Measurements from ENCODE around the gene AIM2.
"Not testable (repeated sequence)": the region's sequence is repeated elsewhere in the genome, so short reads cannot be mapped to it uniquely, and the experiment has no call there.

Gene AIM2

GRCh38 chr1:159051436-159051835 lies 25.1 kb downstream of the AIM2 start:
- TF ChIP-seq CTCF (IDR thresholded peaks at IDR 0.05; ENCODE audit: extremely low read depth, insufficient read depth, missing control alignments) = no peak
- DNase-seq (ENCODE audit: low spot score) = no peak
- in situ Hi-C loops (cut with MboI; ENCODE audit: low pct_unique_long_range_greater_than_20kb, low sequenced_read_pairs, unreplicated experiment) = no loop called here

- DNase-seq (ENCODE audit: low spot score) = not testable (repeated sequence)
Observed at GRCh38 chr1:159046486-159046885, 30.1 kb downstream of the AIM2 start.

GRCh38 chr1:159040893-159041724 lies 35.5 kb downstream of the AIM2 start:
- in situ Hi-C loops (cut with MboI; ENCODE audit: low pct_unique_long_range_greater_than_20kb, low sequenced_read_pairs, unreplicated experiment) = no loop called here

More at GRCh38 chr1:159046486-159046885, 30.1 kb downstream of the AIM2 start:
- in situ Hi-C loops (cut with MboI; ENCODE audit: low pct_unique_long_range_greater_than_20kb, low sequenced_read_pairs, unreplicated experiment) = not testable (repeated sequence)

GRCh38 chr1:159040206-159040605 lies 36.4 kb downstream of the AIM2 start:
- in situ Hi-C loops (cut with MboI; ENCODE audit: low pct_unique_long_range_greater_than_20kb, low sequenced_read_pairs, unreplicated experiment) = no loop called here
- no peak for TF ChIP-seq CTCF (IDR thresholded peaks at IDR 0.05; ENCODE audit: extremely low read depth, insufficient read depth, missing control alignments)
- DNase-seq (ENCODE audit: low spot score) = no peak

More at GRCh38 chr1:159040893-159041724, 35.5 kb downstream of the AIM2 start:
- DNase-seq (ENCODE audit: low spot score) = no peak
- no peak for TF ChIP-seq CTCF (IDR thresholded peaks at IDR 0.05; ENCODE audit: extremely low read depth, insufficient read depth, missing control alignments)

- DNase-seq (ENCODE audit: low spot score) = no peak
- in situ Hi-C loops (cut with MboI; ENCODE audit: low pct_unique_long_range_greater_than_20kb, low sequenced_read_pairs, unreplicated experiment) = no loop called here
- TF ChIP-seq CTCF (IDR thresholded peaks at IDR 0.05; ENCODE audit: extremely low read depth, insufficient read depth, missing control alignments) = no peak
Observed at GRCh38 chr1:159030877-159031447, 45.6 kb downstream of the AIM2 start.

- in situ Hi-C loops (cut with MboI; ENCODE audit: low pct_unique_long_range_greater_than_20kb, low sequenced_read_pairs, unreplicated experiment) = no loop called here
- no peak for DNase-seq (ENCODE audit: low spot score)
- no peak for TF ChIP-seq CTCF (IDR thresholded peaks at IDR 0.05; ENCODE audit: extremely low read depth, insufficient read depth, missing control alignments)
Observed at GRCh38 chr1:159030311-159030710, 46.3 kb downstream of the AIM2 start.

GRCh38 chr1:159026841-159027240 lies 49.7 kb downstream of the AIM2 start:
- DNase-seq (ENCODE audit: low spot score); in situ Hi-C loops (cut with MboI; ENCODE audit: low pct_unique_long_range_greater_than_20kb, low sequenced_read_pairs, unreplicated experiment): not testable (repeated sequence)

All from GM13977 (cell line).